ENCODE data around the gene HMGA1. TPM values are rescaled to one million over a fixed set of nuclear protein-coding genes. Genes with fewer than 3 reads are reported as not detected.
"Not testable (repeated sequence)": the region's sequence is repeated elsewhere in the genome, so short reads cannot be mapped to it uniquely, and the experiment has no call there.

The HMGA1 gene
- total RNA-seq, 1 donor from 2014 or later, result 54.7 TPM

DNA sequence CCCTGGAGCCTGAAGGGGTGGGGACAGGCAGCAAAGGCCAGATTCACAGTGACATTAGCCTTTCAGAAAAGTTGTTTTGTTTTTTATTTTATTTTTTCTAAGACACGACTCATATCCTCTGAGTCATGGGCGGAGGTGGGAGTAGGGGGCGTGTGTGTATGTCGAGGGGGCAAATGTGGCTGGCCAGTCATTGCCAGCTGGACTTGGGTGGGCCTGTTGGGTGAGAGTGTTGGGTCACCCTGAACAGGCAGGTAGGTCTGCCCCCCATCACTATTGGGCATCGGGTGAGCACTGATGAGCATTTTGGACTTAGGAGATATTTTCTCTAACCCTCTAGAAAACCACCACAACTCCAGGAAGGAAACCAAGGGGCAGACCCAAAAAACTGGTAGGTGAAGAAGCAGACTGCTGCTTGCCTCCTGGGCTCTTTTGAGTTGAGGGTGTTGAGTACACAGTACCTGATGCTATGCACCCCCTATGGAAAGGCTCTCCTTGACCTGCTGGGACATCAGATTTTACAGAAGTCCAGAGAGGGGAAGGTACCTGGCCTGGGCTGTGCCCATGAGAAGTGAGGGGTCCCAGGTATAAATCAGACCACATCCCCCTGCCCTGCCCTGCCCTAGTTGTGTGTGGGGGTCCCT lies 6.6 kb downstream of the HMGA1 start:
- Histone ChIP-seq H3K27ac (no peak overlapping the region), H3K9me3 (no peaks in the 10 kb centered on the region), H3K27me3 (no peaks in the 10 kb centered on the region), H3K4me1 (peaks cover 20% of the 10 kb centered on the region), H3K4me3 (no peak overlapping the region), H3K36me3 (peaks cover 23% of the 10 kb centered on the region)
- DNase-seq (peak; percentile 15), ATAC-seq (no peak)
- TF ChIP-seq, protein P1, sequence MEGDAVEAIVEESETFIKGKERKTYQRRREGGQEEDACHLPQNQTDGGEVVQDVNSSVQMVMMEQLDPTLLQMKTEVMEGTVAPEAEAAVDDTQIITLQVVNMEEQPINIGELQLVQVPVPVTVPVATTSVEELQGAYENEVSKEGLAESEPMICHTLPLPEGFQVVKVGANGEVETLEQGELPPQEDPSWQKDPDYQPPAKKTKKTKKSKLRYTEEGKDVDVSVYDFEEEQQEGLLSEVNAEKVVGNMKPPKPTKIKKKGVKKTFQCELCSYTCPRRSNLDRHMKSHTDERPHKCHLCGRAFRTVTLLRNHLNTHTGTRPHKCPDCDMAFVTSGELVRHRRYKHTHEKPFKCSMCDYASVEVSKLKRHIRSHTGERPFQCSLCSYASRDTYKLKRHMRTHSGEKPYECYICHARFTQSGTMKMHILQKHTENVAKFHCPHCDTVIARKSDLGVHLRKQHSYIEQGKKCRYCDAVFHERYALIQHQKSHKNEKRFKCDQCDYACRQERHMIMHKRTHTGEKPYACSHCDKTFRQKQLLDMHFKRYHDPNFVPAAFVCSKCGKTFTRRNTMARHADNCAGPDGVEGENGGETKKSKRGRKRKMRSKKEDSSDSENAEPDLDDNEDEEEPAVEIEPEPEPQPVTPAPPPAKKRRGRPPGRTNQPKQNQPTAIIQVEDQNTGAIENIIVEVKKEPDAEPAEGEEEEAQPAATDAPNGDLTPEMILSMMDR (IDR thresholded peaks at IDR 0.05), result no peak
- intact Hi-C loops (cut with DNase I), result loop anchor here (10.0 kb wide), 1 partner anchor 172 kb away; no protein-coding TSS in a partner anchor

DNA sequence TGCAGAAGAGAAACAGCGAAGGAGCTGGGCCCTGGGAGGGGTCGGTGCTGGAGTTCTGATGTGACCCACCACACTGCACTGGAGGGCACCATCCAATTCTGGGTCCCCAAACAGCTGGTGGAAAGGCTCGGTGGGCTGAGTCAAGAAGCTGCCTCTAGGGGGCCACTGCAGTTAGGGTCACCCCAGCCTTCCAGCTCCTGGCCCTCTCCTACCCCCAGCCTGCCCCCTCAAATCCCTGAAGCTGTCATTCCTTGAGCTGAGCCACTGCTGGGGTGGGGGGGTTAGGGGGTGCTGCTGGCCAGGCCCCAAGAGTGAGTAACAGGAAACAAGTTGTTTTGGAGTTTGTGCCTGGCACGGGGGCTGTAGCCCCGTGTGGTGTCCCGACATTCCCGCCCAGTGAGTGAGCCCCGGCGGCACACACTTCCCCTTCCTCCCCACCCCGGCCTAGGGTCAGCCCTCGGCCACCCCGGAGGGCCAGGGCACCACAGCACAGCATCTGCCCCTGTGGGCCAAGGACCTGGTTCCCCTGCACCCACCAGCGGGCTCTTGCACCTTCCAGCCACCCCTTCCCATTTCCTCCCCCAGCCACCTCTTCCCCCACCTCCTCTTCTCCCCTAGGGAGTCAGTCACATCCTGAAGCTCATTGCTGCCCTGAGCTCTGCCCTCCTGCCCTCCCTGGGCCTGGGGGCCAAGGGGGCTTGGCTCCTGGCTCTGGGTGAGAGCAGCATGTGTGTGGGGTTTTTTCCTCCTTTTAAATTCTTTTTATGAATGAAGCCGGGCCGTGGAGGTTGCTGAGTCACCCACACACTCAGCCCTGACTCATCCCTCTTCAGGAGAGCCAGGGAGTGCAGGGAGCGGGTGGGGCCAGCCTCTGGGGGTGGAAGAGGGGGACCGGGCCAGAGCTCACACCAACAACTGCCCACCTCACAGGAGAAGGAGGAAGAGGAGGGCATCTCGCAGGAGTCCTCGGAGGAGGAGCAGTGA lies 7.5 kb downstream of the HMGA1 start:
- peak; percentile 74 for DNase-seq
- Histone ChIP-seq H3K27ac (no peak overlapping the region), H3K4me3 (no peak overlapping the region)

DNA sequence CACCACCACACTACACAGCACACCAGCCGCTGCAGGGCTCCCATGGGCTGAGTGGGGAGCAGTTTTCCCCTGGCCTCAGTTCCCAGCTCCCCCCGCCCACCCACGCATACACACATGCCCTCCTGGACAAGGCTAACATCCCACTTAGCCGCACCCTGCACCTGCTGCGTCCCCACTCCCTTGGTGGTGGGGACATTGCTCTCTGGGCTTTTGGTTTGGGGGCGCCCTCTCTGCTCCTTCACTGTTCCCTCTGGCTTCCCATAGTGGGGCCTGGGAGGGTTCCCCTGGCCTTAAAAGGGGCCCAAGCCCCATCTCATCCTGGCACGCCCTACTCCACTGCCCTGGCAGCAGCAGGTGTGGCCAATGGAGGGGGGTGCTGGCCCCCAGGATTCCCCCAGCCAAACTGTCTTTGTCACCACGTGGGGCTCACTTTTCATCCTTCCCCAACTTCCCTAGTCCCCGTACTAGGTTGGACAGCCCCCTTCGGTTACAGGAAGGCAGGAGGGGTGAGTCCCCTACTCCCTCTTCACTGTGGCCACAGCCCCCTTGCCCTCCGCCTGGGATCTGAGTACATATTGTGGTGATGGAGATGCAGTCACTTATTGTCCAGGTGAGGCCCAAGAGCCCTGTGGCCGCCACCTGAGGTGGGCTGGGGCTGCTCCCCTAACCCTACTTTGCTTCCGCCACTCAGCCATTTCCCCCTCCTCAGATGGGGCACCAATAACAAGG lies 8.5 kb downstream of the HMGA1 start:
- not testable (repeated sequence) for ATAC-seq, H3K27me3 ChIP-seq, H3K4me3 ChIP-seq, H3K27ac ChIP-seq, DNase-seq, H3K9me3 ChIP-seq
- H3K36me3 ChIP-seq, result peaks cover 23% of the 10 kb centered on the region
- peaks cover 28% of the 10 kb centered on the region for H3K4me1 ChIP-seq
- intact Hi-C loops (cut with DNase I), result loop anchor here (10.0 kb wide), 1 partner anchor 170 kb away; no protein-coding TSS in a partner anchor

More for the DNA sequence above, 7.5 kb downstream of the HMGA1 start:
- Histone ChIP-seq H3K4me1 (peaks cover 21% of the 10 kb centered on the region), H3K9me3 (no peaks in the 10 kb centered on the region), H3K36me3 (peaks cover 23% of the 10 kb centered on the region), H3K27me3 (no peaks in the 10 kb centered on the region)
- ATAC-seq, result peak; percentile 20
- intact Hi-C loops (cut with DNase I), result loop anchor here (10.0 kb wide), 1 partner anchor 171 kb away; no protein-coding TSS in a partner anchor
- TF ChIP-seq, protein P1 (IDR thresholded peaks at IDR 0.05), result peak; percentile 14

DNA sequence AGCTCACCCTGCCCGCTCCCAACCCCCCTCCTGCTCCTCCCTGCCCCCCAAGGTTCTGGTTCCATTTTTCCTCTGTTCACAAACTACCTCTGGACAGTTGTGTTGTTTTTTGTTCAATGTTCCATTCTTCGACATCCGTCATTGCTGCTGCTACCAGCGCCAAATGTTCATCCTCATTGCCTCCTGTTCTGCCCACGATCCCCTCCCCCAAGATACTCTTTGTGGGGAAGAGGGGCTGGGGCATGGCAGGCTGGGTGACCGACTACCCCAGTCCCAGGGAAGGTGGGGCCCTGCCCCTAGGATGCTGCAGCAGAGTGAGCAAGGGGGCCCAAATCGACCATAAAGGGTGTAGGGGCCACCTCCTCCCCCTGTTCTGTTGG lies 9.1 kb downstream of the HMGA1 start:
- ATAC-seq, DNase-seq, H3K4me3 ChIP-seq, H3K27me3 ChIP-seq, H3K27ac ChIP-seq, H3K9me3 ChIP-seq: not testable (repeated sequence)
- peaks cover 28% of the 10 kb centered on the region for H3K4me1 ChIP-seq
- H3K36me3 ChIP-seq, result peaks cover 19% of the 10 kb centered on the region
- intact Hi-C loops (cut with DNase I), result loop anchor here (10.0 kb wide), 1 partner anchor 169 kb away; no protein-coding TSS in a partner anchor

DNA sequence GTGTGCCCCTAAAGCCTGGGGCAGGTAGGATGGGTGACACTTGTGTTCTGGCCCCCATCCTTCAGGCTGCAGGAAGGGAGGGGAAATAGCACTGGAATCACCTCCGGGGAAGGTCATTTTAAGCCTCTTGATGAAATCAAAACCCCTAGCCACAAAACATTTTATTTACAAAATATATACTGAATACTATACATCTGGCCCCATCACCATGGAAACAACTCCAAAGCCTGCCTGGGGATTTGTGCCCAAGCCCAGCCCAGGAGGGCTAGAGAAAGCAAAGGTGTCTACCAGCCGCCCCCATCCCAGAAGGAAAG lies 9.5 kb downstream of the HMGA1 start:
- Histone ChIP-seq H3K4me3 (no peak overlapping the region), H3K27me3 (no peaks in the 10 kb centered on the region), H3K4me1 (peaks cover 28% of the 10 kb centered on the region), H3K36me3 (peaks cover 16% of the 10 kb centered on the region), H3K27ac (no peak overlapping the region), H3K9me3 (no peaks in the 10 kb centered on the region)
- ATAC-seq (no peak), DNase-seq (no peak)
- intact Hi-C loops (cut with DNase I), result loop anchor here (10.0 kb wide), 1 partner anchor 169 kb away; no protein-coding TSS in a partner anchor
- TF ChIP-seq, protein P1 (IDR thresholded peaks at IDR 0.05), result no peak

DNA sequence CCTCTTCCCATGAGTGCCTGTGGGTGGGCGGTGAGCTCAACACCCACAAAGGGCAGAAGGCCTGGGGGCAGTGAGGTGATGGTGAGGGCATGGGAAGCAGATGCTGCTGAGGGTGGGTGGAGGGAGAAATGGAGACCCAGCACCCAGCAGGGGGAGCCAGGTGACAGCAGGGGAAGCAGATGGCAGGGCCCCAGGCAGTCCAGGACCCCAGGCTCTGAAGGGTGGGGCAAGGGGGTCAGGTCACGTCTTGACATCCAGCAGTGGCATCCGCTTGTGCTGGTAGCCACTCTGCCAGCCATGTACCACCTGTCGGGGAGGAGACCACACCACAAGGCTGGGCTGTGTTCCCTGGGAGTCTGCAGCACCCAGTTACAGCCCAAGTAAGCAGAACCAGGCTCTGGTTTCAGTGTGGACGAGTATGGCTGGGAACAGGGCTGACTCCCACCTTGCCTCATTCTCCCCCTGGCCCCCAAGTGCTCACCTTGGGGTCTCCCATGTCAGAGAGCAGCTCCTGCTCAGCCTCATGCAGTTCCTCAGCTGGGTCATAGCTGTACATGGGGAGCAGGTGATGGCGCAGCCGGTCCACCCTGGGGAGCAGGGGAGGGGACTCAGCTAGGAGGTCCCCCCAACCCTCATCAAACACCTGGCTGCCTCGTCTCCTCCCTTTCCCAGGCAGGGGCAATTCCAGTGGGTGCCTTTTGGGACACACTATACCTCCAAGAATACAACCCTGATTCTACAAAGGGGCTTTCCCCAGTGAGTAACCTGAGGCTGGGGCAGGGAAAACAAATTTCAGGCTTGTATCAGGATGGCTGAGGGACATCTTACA lies 10.1 kb downstream of the HMGA1 start:
- TF ChIP-seq, protein P1 (IDR thresholded peaks at IDR 0.05), result peak; percentile 34
- no peak for DNase-seq
- no peak for ATAC-seq
- intact Hi-C loops (cut with DNase I), result loop anchor here (10.0 kb wide), 1 partner anchor 168 kb away; no protein-coding TSS in a partner anchor
- Histone ChIP-seq H3K27me3 (no peaks in the 10 kb centered on the region), H3K27ac (no peak overlapping the region), H3K36me3 (peaks cover 10% of the 10 kb centered on the region), H3K4me3 (no peak overlapping the region), H3K4me1 (peaks cover 28% of the 10 kb centered on the region), H3K9me3 (no peaks in the 10 kb centered on the region)
